WERI-Rb-1 (cell line): Measurements from ENCODE around the gene ANK2.

Experiments used
- DNase-seq: peaks from one replicate; pipeline ENCODE4 v3.0.0-alpha.2; 2020
- H3K27ac ChIP-seq: fragments of 250-450 bp; sonication (Bioruptor Pico); 2 replicates; pipeline ENCODE4 v1.5.1; 2020; ENCODE audit warnings: mild to moderate bottlenecking, moderate library complexity
- H3K27me3 ChIP-seq: fragments of 250-450 bp; sonication (Bioruptor Pico); 2 replicates; pipeline ENCODE4 v1.5.1; 2021; ENCODE audit warnings: mild to moderate bottlenecking, low read depth, moderate library complexity; ENCODE audit not compliant: insufficient read depth, severe bottlenecking
- H3K36me3 ChIP-seq: fragments of 250-450 bp; sonication (Bioruptor Pico); 2 replicates; pipeline ENCODE4 v1.5.1; 2020; ENCODE audit warnings: mild to moderate bottlenecking, moderate library complexity
- H3K4me3 ChIP-seq: 2 replicates; pipeline ENCODE4 v1.5.1; 2011; ENCODE audit warnings: low read depth, mild to moderate bottlenecking, control low read depth, low read length
- H3K9me3 ChIP-seq: fragments of 250-450 bp; sonication (Bioruptor Pico); 2 replicates; pipeline ENCODE4 v1.5.1; 2021; ENCODE audit warnings: mild to moderate bottlenecking, moderate library complexity; ENCODE audit not compliant: severe bottlenecking
- TF ChIP-seq, protein P1 (sequence below): IDR thresholded peaks from 2 replicates; pipeline ENCODE4 v1.5.1; 2011; ENCODE audit warnings: low read depth, mild to moderate bottlenecking, control low read depth, inconsistent platforms, low read length

Gene ANK2

DNA sequence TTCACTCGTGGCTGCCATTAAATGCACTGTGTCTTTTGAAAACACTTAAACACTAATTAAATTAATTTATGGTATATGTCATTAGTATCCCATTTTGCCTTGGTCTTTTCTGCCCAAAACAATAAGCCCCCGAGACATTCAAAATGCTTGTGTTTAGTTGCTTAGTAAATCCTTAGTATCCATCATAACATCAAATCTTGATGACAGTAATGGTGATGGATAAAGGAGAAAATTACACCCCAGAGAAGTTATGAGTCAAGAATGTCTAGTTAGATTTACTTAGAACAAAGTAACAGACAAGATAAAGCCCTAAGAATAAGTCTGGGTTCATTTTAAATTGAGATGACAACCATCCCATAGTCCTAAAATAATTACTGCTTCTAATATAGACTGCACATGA is 21.3 kb downstream of the ANK2 start:
- Histone ChIP-seq H3K27ac (no peak overlapping the region), H3K36me3 (no peaks in the 10 kb centered on the region), H3K9me3 (no peaks in the 10 kb centered on the region), H3K27me3 (no peaks in the 10 kb centered on the region), H3K4me3 (no peak overlapping the region)
- TF ChIP-seq, protein P1, sequence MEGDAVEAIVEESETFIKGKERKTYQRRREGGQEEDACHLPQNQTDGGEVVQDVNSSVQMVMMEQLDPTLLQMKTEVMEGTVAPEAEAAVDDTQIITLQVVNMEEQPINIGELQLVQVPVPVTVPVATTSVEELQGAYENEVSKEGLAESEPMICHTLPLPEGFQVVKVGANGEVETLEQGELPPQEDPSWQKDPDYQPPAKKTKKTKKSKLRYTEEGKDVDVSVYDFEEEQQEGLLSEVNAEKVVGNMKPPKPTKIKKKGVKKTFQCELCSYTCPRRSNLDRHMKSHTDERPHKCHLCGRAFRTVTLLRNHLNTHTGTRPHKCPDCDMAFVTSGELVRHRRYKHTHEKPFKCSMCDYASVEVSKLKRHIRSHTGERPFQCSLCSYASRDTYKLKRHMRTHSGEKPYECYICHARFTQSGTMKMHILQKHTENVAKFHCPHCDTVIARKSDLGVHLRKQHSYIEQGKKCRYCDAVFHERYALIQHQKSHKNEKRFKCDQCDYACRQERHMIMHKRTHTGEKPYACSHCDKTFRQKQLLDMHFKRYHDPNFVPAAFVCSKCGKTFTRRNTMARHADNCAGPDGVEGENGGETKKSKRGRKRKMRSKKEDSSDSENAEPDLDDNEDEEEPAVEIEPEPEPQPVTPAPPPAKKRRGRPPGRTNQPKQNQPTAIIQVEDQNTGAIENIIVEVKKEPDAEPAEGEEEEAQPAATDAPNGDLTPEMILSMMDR, result no peak
- DNase-seq, result no peak

DNA sequence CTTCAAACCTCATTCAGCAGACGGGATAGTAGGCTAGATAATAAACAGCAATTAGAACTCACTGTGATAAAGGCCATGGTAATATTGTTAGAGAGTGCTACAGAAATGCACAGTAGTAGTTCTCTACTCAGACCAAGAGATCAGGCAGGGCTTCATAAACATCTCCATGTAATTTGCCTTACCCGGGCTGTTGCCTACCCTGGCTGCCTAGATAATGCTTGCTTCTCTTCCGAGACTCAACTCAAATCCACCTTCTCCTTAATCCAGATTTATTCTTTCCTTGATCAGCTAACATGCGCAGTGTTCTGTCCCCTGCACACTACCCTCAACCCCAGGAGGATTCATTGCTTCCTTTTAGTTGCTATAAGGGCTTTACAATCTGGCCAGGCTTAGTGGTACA is 21.8 kb downstream of the ANK2 start:
- H3K36me3 ChIP-seq, result no peaks in the 10 kb centered on the region
- TF ChIP-seq, protein P1, result no peak
- DNase-seq, result peak; percentile 65
- no peak overlapping the region for H3K27ac ChIP-seq
- H3K4me3 ChIP-seq, result no peak overlapping the region
- no peaks in the 10 kb centered on the region for H3K9me3 ChIP-seq
- H3K27me3 ChIP-seq, result no peaks in the 10 kb centered on the region

DNA sequence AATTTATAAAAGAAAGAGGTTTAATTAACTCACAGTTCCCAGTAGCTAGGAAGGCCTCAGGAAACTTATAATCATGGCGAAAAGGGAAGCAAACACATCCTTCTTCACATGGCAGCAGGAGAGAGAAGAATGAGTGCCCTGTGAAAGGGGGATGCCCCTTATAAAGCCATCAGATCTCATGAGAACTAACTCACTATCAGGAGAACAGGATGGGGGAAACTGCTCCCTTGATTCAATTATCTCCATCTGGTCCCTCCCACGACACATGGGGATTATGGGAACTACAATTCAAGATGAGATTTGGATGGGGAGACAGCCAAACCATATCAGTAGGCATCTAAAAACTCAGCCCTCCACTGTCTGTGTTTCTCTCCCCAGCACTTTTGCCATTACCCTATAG is 22.4 kb downstream of the ANK2 start:
- Histone ChIP-seq H3K4me3 (no peak overlapping the region), H3K27me3 (no peaks in the 10 kb centered on the region), H3K27ac (no peak overlapping the region), H3K36me3 (no peaks in the 10 kb centered on the region), H3K9me3 (no peaks in the 10 kb centered on the region)
- DNase-seq, result peak; percentile 21
- TF ChIP-seq, protein P1, result no peak

DNA sequence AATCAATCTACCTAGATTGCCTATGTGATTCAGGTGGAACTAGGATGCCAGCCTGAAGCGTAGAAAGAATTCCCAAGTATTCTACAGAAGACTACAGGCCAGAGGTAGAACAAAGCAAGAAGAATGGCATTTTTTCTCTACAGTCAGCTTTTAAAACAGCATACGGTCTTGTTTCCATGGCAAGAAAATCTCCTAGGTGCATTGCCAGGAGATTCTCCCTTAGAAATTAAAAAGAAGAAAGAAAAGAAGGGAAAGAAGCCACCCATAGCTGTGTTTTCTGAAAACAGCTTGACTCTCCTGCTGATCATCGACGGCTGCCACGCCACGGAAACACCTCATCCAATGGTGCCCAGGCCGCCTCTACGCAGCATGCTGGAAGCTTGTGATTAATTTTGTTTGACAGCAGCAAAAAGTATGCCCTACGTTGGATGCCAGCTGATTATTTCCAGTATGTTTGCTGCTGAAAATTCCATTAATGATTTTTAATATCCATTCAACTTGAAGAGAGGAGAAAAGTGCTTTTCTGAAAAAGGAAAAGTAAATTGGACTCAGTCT is 24.1 kb downstream of the ANK2 start:
- Histone ChIP-seq H3K27me3 (no peaks in the 10 kb centered on the region), H3K4me3 (no peak overlapping the region), H3K9me3 (no peaks in the 10 kb centered on the region), H3K36me3 (no peaks in the 10 kb centered on the region), H3K27ac (no peak overlapping the region)
- TF ChIP-seq, protein P1, result no peak
- no peak for DNase-seq

DNA sequence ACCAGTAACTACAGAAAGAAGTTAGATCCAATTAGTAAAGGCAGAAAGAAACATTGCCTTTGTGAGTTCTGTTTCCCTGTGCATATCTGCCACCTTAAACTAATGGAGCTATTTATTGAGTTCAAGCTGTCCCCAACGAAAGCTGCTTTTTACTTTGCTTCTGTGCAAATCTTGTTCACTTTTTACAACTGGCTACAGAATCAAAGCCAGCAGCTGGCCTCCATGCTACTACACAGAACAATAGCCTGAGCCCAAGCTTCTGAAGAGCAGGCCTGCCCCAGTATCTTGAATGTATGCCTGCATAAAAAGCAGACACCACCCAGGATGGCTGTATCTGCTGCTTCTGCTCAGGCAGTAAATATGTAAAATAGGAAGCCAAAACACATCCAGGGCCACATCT is 28.1 kb downstream of the ANK2 start:
- Histone ChIP-seq H3K9me3 (no peaks in the 10 kb centered on the region), H3K4me3 (no peak overlapping the region), H3K27ac (peak overlapping the region; percentile 8; the same call in 1 of the 2 replicates), H3K27me3 (no peaks in the 10 kb centered on the region), H3K36me3 (no peaks in the 10 kb centered on the region)
- DNase-seq, result no peak
- TF ChIP-seq, protein P1, result no peak

DNA sequence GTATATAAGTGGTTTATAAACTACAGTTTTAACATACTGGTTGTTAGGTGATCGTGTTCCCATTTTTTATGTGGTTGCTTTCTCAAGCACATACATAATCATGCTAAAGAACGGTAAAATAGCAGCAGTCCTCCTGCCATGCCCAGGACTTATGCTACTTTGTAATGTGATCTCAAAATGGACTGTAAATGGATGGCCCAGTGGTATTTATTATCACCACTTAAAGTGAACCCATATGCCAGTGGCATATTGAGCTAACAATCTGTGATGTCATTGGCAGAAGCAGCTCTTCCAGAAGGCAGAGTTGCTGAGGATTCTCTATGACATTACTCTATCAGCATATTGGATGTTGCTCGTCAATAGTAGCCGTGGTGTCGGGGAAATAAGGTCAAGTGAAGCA is 28.6 kb downstream of the ANK2 start:
- Histone ChIP-seq H3K27ac (no peak overlapping the region), H3K4me3 (no peak overlapping the region), H3K36me3 (no peaks in the 10 kb centered on the region), H3K27me3 (no peaks in the 10 kb centered on the region), H3K9me3 (no peaks in the 10 kb centered on the region)
- DNase-seq, result no peak
- TF ChIP-seq, protein P1, result no peak
